UCSD-AML1 (cell line): ENCODE data around the gene ZCCHC24.

Experiments used
- DNase-seq: peaks from one replicate; lab custom pipeline; 2025; ENCODE audit not compliant: unreplicated experiment; lab: John Stamatoyannopoulos, UW

The ZCCHC24 gene

GRCh38 chr10:79412516-79412915 lies 32.9 kb downstream of the ZCCHC24 start:
- DNase-seq = no peak

- DNase-seq = peak; percentile 35
Observed at GRCh38 chr10:79411546-79412495, 33.6 kb downstream of the ZCCHC24 start.

GRCh38 chr10:79410315-79411094 lies 34.9 kb downstream of the ZCCHC24 start:
- DNase-seq = no peak

GRCh38 chr10:79409726-79410085 lies 35.7 kb downstream of the ZCCHC24 start:
- DNase-seq = no peak

GRCh38 chr10:79409038-79409725 lies 36.2 kb downstream of the ZCCHC24 start:
- DNase-seq = no peak

- DNase-seq = no peak
Observed at GRCh38 chr10:79407811-79408795, 37.3 kb downstream of the ZCCHC24 start.

- DNase-seq = no peak
Observed at GRCh38 chr10:79407423-79407796, 38.0 kb downstream of the ZCCHC24 start.

- DNase-seq = no peak
Observed at GRCh38 chr10:79406683-79407422, 38.6 kb downstream of the ZCCHC24 start.

- no peak for DNase-seq
Observed at GRCh38 chr10:79405995-79406515, 39.4 kb downstream of the ZCCHC24 start.

- DNase-seq = no peak
Observed at GRCh38 chr10:79405221-79405994, 40.0 kb downstream of the ZCCHC24 start.

- no peak for DNase-seq
Observed at GRCh38 chr10:79404690-79405131, 40.7 kb downstream of the ZCCHC24 start.

- DNase-seq = peak; percentile 70
Observed at GRCh38 chr10:79404231-79404609, 41.2 kb downstream of the ZCCHC24 start.

- DNase-seq = peak; percentile 61
Observed at GRCh38 chr10:79403441-79404230, 41.8 kb downstream of the ZCCHC24 start.

- DNase-seq = no peak
Observed at GRCh38 chr10:79402951-79403350, 42.5 kb downstream of the ZCCHC24 start.

- DNase-seq = no peak
Observed at GRCh38 chr10:79402625-79402946, 42.8 kb downstream of the ZCCHC24 start.

- DNase-seq = no peak
Observed at GRCh38 chr10:79401015-79401921, 44.2 kb downstream of the ZCCHC24 start.
